Measurements from ENCODE around the gene XYLT1.

Gene XYLT1

GRCh38 chr16:17265154-17265553, 205.6 kb downstream of the XYLT1 start:
- Histone ChIP-seq H3K4me3 (ENCODE audit: severe bottlenecking) (no peak overlapping the region), H3K36me3 (ENCODE audit: low read depth) (no peaks in the 10 kb centered on the region), H3K27me3 (ENCODE audit: insufficient read depth, poor library complexity, severe bottlenecking) (no peaks in the 10 kb centered on the region), H3K27ac (ENCODE audit: poor library complexity, severe bottlenecking) (no peak overlapping the region), H3K4me1 (ENCODE audit: insufficient read depth, poor library complexity, severe bottlenecking) (no peaks in the 10 kb centered on the region), H3K9me3 (ENCODE audit: severe bottlenecking) (no peaks in the 10 kb centered on the region)
- no peak for ATAC-seq (ENCODE audit: low read depth)
- no peak for TF ChIP-seq CTCF (IDR thresholded peaks at IDR 0.05; ENCODE audit: poor library complexity, severe bottlenecking)
- DNase-seq (ENCODE audit: low spot score), result no peak

GRCh38 chr16:17261197-17261858, 209.4 kb downstream of the XYLT1 start:
- DNase-seq (ENCODE audit: low spot score), result no peak
- Histone ChIP-seq H3K27ac (ENCODE audit: poor library complexity, severe bottlenecking) (no peak overlapping the region), H3K4me1 (ENCODE audit: insufficient read depth, poor library complexity, severe bottlenecking) (no peaks in the 10 kb centered on the region), H3K27me3 (ENCODE audit: insufficient read depth, poor library complexity, severe bottlenecking) (no peaks in the 10 kb centered on the region), H3K9me3 (ENCODE audit: severe bottlenecking) (no peaks in the 10 kb centered on the region), H3K36me3 (ENCODE audit: low read depth) (no peaks in the 10 kb centered on the region), H3K4me3 (ENCODE audit: severe bottlenecking) (no peak overlapping the region)
- no peak for ATAC-seq (ENCODE audit: low read depth)
- TF ChIP-seq CTCF (IDR thresholded peaks at IDR 0.05; ENCODE audit: poor library complexity, severe bottlenecking), result no peak

GRCh38 chr16:17260276-17260849, 210.4 kb downstream of the XYLT1 start:
- H3K27me3 ChIP-seq (ENCODE audit: insufficient read depth, poor library complexity, severe bottlenecking), result no peaks in the 10 kb centered on the region
- DNase-seq (ENCODE audit: low spot score) (no peak), ATAC-seq (ENCODE audit: low read depth) (no peak)
- no peak overlapping the region for H3K27ac ChIP-seq (ENCODE audit: poor library complexity, severe bottlenecking)
- no peak overlapping the region for H3K4me3 ChIP-seq (ENCODE audit: severe bottlenecking)
- H3K36me3 ChIP-seq (ENCODE audit: low read depth), result no peaks in the 10 kb centered on the region
- TF ChIP-seq CTCF (IDR thresholded peaks at IDR 0.05; ENCODE audit: poor library complexity, severe bottlenecking), result no peak
- no peaks in the 10 kb centered on the region for H3K9me3 ChIP-seq (ENCODE audit: severe bottlenecking)
- no peaks in the 10 kb centered on the region for H3K4me1 ChIP-seq (ENCODE audit: insufficient read depth, poor library complexity, severe bottlenecking)

- TF ChIP-seq CTCF (IDR thresholded peaks at IDR 0.05; ENCODE audit: poor library complexity, severe bottlenecking), result no peak
- ATAC-seq (ENCODE audit: low read depth), result no peak
- no peak overlapping the region for H3K4me3 ChIP-seq (ENCODE audit: severe bottlenecking)
Measured at GRCh38 chr16:17259751-17260270, 210.9 kb downstream of the XYLT1 start.

More at GRCh38 chr16:17259751-17260270, 210.9 kb downstream of the XYLT1 start:
- H3K36me3 ChIP-seq (ENCODE audit: low read depth), result no peaks in the 10 kb centered on the region
- no peaks in the 10 kb centered on the region for H3K4me1 ChIP-seq (ENCODE audit: insufficient read depth, poor library complexity, severe bottlenecking)
- DNase-seq (ENCODE audit: low spot score), result no peak
- no peaks in the 10 kb centered on the region for H3K9me3 ChIP-seq (ENCODE audit: severe bottlenecking)
- no peak overlapping the region for H3K27ac ChIP-seq (ENCODE audit: poor library complexity, severe bottlenecking)
- H3K27me3 ChIP-seq (ENCODE audit: insufficient read depth, poor library complexity, severe bottlenecking), result no peaks in the 10 kb centered on the region
